Upper lobe of left lung (tissue), 4 donors: ENCODE measurements around the gene SPATA12.

Source experiments
- CTCF ChIP-seq, 6 experiments: fragments of 450-650 bp in 4 of 6; fragments of 200-600 bp in 2 of 6; sonication (generic) in 2 of 6; IDR thresholded peaks; one replicate each; pipeline ENCODE4 v1.5.1; 2016 to 2019; ENCODE audit warnings: antibody characterized with exemption in 6 of 6
- EP300 ChIP-seq, 4 donors: sonication (generic); formaldehyde crosslinking; IDR thresholded peaks; one replicate each; pipeline ENCODE4 v1.5.1; 2017; ENCODE audit warnings: antibody characterized with exemption in 4 of 4, control low read depth in 2 of 4
- POLR2A ChIP-seq, 4 donors: fragments of 450-650 bp; IDR thresholded peaks; one replicate each; pipeline ENCODE4 v1.5.1; 2016 to 2017; ENCODE audit warnings: antibody characterized with exemption in 4 of 4, mild to moderate bottlenecking in 2 of 4

GRCh38 chr3:57088503-57088902 lies 28.0 kb downstream of the SPATA12 start:
- TF ChIP-seq CTCF (IDR thresholded peaks at IDR 0.05) (no peak), POLR2A (IDR thresholded peaks at IDR 0.05) (no peak), EP300 (IDR thresholded peaks at IDR 0.05) (no peak)
